Right lung (tissue), 10 donors: ENCODE measurements around the gene DOK3. TPM values are rescaled to one million over a fixed set of nuclear protein-coding genes. Genes with fewer than 3 reads are reported as not detected.

Experiments
- DNase-seq, 2 donors: peaks; one replicate each; pipeline ENCODE4 v3.0.0-alpha.2; 2013
- long read RNA-seq, 8 donors: transcript quantifications; one replicate each; lab custom pipeline, GENCODE V29; 2026
- polyA plus RNA-seq, 5 donors: library from polyadenylated mRNA; unstranded; fragments of 120-200 nt; gene quantifications; one replicate each; pipeline versions ENCODE4 v1.2.1 to v1.2.3, GENCODE V29; 2013; ENCODE audit warnings: inconsistent platforms in 1 of 5, low replicate concordance in 1 of 5; ENCODE audit not compliant: insufficient read length in 5 of 5, insufficient read depth in 1 of 5

DOK3 gene, protein sequence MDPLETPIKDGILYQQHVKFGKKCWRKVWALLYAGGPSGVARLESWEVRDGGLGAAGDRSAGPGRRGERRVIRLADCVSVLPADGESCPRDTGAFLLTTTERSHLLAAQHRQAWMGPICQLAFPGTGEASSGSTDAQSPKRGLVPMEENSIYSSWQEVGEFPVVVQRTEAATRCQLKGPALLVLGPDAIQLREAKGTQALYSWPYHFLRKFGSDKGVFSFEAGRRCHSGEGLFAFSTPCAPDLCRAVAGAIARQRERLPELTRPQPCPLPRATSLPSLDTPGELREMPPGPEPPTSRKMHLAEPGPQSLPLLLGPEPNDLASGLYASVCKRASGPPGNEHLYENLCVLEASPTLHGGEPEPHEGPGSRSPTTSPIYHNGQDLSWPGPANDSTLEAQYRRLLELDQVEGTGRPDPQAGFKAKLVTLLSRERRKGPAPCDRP
- polyA plus RNA-seq: 1 to 10 TPM; 5.6 to 6.6 (median 6.4) TPM
- long read RNA-seq, donor 1: 0 reads
- long read RNA-seq, donor 2: 0 reads
- long read RNA-seq, donor 3: 0 reads
- long read RNA-seq, donor 4: 0 reads
- long read RNA-seq, donor 5, partial matches to known transcripts: 0 of 1 reads
- long read RNA-seq, donor 5, other reads (novel, unspliced or antisense): 0 of 1 reads
- long read RNA-seq, donor 6: 0 reads
- long read RNA-seq, donor 7: 0 reads
- long read RNA-seq, donor 8: 0 reads

DNA sequence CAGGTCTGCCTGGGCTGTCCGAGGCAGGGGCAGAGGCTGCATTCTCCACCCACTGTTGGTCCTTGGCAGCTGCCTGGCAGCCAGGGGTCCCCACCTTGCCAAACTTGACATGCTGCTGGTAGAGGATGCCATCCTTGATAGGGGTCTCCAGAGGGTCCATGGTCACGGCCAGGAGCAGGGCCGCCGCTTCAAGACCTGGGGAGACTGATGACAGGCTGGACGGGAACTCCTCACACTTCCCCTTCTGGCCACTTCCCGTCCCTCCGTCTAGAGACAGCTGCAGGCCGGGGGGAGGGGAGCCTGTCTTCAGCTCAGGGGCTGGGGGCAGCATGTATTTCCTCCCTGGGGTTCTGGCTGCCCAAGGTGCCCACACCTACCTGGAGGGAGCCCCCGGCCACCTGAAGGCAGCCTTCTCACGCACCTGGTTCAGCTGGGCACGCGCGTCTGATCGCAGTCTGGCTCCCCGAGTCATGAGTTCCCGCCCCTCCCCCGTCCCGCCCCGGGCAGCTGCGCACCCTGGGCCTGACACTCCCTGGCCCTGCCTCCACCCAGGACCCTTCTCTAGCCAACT lies at the start of gene DOK3:
Gene DOK3, minus strand, starts transcription at position 446 of the 571 bp plus-strand sequence. Its CDS starts 286 bp downstream, at position 160.
- DNase-seq: no peak

DNA sequence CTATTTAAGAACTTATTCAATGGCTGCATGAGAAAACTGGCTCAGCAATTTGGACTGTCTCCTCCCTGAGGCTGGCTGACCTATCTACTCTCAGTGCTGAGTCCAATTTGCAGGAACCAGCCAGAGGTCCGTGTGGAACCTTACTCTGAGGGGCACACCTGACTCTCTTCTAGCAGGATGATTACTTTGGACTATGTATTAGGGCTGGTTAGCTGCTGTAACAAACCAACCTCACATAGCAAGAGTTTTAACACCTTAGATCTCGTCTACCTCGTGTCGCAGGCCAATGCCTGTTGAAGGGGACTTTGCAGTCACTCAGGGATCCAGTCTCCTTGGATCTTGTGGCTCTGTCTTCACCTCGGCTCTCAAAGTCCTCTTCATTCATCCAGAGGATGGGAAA lies 48.2 kb upstream of the DOK3 start:
- no peak for DNase-seq

GRCh38 chr5:177557041-177557647 lies 47.5 kb upstream of the DOK3 start:
- no peak for DNase-seq

DNA sequence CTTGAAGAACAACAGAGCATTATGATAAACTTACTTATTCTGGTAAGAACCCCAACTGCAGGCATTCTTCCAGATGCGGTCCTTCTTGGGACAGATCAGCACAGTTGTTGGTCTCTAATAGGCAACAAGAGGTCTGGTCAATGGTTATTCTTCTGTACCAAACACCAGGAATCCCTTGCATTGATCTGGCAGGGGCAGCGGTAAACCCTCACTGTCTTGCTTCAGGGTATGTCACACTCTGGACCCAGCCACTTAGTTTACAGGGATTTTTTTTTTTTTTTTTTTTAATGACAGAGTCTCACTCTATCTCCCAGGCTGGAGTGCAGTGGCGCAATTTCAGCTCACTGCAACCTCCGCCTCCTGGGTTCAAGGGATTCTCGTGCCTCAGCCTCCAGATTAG lies 46.0 kb upstream of the DOK3 start:
- no peak for DNase-seq

DNA sequence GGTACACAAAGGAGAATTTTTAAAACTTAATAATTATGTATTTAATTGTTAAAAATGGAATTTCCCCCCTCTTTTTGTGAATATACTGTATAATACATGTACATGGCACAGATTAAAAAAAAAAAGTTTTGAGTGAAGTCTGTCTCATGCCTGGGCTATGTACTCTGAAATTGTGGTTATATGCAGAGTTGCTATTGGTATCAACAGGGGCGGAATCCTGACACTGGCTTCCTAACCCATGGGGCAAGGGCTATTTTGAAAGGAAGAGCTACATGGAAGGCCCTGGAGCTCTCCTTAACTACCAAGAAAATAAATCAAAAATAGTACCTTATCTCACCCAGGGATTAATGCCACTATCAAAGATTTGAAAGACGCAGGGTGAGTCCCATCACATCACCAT lies 45.6 kb upstream of the DOK3 start:
- no peak for DNase-seq

GRCh38 chr5:177554474-177555111 lies 45.0 kb upstream of the DOK3 start, which contains the start of gene FAM193B:
Gene FAM193B, minus strand, starts transcription at chr5:177554563. Its CDS starts 105 bp downstream, at chr5:177554458.
- peak; percentile 86 to 88 for DNase-seq

DNA sequence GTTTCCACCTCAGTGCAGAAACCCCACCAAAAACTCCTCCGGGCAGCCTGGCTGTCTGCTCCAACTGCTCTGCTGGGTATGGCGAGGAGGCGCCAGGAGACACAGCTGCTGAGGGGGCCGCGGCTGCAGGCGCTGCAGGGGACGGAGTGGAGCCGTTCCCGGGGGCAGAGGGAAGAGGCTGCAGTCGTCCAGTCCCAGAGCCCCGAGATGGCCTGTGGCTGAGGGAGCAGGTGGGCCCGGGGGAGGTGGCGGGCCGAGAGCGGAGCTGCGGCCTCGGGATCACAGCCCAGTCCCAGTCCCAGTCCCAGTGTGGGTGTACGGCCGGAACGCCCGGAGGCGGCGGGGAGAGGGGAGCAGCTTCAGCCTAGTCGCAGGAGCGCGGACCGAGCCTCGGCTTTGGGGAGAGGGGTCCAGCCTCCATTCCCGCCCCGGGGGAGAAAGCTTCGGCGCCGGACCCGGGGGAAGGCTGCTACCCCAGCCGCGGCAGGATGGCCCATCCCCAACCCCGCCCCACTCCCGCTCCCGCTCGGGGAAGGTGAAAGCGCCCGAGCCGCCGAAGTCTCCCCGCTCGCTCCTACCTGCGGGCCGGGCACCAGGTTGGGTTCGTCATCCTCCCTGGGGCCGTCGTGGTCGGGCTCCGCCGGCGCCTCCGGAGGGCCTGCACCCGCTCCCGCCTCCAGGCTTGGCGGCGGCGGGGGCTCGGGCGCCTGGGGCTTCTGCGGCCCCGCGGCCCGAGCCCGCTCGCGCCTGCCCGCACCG lies 44.2 kb upstream of the DOK3 start:
- DNase-seq: no peak

DNA sequence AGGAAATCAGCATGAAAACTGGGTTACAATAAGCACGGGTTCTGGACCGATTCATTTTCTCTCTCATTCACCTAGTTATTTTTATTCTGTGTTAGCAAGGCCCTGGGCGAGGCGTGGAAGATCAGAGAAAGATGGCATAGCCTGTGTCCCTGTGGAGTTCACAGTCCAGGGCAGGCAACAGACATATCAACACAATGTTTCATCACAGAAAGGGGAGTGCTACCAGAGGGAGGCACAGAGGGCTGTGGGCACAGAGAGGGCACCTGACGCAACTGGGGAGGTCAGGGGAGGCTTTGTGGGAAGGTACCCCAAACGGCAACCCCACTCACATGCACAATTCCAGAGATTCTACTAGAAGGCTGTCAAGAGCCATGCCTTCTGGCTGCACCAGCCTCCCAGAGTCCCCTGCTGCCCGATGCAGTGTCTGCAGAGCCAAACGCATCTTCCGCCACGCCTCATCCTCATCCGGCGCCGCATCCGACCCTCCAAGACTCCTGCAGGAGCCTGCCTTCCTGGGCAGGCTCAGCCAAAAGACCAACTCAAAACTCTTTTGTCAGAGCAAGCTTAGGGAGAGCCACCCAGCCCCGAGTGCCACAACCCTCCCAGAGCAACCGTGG lies 43.3 kb upstream of the DOK3 start:
- DNase-seq: no peak

- DNase-seq: no peak
Measured at GRCh38 chr5:177550122-177550521, 40.5 kb upstream of the DOK3 start.

DNA sequence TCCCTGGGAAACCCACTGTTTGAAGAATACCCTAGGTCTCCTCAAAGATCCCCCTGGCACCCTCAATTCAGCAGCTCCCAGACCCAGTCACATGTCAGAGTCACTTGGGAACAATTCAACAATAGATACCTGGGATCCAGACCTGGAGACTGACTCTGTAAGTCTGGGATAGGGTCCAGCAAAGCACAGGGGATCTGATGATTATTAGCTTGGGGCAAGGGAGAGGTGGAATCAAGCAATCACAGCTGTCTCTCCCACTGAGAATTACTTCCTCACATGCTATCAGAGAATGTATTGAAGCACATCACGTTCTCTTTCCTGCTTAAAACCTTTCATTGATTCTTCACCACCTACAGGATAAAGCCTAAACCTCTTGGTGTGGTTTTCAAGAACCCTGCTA lies 38.9 kb upstream of the DOK3 start:
- DNase-seq: no peak

DNA sequence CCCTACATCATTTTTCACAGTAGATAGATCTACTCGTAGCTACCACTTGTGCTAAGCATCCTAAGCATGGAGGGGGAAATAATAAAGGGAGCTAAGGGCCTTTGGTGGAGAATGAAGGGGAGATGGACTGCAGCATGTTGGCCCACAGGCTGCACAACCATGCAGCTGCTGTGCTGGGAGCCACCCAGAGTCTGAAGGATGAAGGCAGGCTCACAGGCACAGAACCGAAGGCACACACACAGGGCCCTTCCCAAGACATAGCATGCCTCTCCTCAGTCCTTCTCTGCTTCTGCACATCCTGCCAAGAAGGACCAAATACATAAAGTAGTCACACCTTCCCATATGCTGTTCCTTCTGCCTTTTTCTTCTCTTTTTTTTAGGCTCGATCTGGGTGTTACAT lies 38.1 kb upstream of the DOK3 start:
- no peak for DNase-seq

- DNase-seq: peak; percentile 46 to 67
Measured at GRCh38 chr5:177546258-177546741, 36.7 kb upstream of the DOK3 start.

DNA sequence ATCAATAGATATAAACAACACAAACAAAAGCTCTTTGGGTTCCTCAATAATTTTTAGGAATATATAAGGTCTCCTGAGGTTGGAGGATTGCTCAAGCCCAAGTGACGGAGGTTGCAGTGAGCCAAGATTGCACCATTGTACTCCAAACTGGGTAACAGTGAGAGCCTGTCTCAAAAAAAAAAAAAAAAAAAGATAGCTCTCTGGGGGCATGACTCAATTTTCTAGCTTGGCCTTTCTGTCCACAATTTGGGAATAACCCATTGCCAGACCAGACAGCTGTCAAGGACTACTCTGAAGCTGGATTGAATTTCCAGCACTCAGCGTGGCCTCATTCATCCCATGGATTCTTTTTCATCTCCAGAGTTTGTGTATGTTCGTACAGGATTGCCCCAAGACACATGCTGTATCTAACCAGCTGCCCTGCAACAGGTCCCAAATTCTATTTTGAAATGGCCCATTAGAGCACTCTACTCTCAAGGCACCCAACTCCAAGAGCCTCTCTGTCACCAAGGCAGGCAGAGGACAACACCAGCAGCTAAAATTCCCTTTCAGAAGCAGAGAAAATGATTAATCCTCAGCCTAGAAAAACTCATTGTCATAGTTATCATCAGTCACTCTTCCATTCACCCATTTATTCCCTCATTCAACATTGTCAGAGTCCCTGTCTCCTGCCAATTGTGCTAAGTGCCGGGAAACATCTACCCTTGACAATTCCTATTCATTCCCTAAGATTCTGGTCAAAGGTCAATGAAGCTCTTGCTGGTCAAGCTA lies 36.0 kb upstream of the DOK3 start:
- peak; percentile 51 to 65 for DNase-seq

GRCh38 chr5:177542816-177543465 lies 33.3 kb upstream of the DOK3 start:
- no peak for DNase-seq

DNA sequence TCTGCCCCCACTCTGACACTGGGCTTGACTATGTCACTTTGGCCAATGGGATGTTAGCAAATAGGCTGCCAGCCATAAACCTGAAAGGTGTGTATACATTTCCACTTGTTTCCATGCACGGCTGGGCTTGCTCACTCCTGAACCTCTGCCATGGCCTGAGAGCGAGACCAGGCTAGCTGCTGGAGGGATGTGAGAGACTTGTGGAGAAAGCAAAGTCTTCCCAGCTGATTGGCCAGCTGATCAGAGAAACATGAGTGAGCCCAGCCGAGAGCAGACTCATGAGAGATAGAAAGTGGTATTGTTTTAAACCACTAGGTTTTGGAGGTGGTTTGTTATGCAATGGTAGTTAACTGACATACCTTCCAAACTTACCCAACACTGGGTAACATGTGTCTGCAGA lies 30.8 kb upstream of the DOK3 start:
- no peak for DNase-seq

GRCh38 chr5:177539411-177539810 lies 29.8 kb upstream of the DOK3 start:
- no peak for DNase-seq

- no peak for DNase-seq
Measured at GRCh38 chr5:177538876-177539275, 29.2 kb upstream of the DOK3 start.

DNA sequence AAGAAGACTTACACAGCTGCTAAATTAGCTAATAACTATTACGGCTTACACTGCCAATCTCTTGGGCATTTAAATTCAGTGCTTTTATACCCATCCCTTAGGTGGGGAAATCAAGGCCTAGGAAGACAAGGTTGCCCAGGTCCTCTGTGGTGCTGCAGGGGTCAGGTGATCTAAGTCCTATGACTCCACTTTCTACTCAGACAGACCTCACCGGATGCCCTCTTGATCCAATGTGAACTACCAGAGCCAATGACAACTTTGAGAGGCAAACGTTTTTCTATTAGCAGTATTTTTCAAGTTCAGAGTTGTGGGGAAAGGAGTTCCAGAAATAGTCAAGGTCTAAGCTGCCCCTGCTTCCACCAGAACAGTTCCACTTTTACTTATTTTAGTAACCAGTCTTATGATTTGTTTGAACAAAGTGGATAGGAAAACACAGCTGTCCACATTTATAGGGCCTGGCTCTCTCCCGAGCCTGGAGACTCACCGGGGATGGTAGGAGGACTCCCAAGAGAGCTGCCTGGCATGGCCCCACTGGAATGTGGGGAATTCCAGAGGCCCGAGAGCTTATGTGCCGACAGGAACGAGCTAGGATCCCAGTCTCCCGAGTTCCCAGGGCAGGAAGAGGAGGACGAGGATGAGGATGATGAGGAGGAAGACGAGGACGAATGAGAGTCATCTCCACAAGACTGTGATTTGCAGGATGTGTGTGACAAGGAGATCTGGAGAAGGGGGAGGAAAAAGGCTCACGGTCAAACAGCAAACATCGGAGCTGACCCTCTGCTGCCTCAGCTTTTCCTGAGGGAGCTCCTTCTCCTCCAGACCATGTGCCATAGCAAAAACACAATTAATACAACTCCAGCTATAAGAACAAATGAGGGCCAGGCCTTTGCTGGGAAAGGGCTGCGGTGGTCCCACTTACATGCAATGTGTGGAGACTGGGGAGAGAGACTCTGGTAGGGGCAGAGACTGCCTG lies 28.0 kb upstream of the DOK3 start:
- no peak for DNase-seq
